ENCODE results near the gene TTLL11. TPM values are rescaled to one million over a fixed set of nuclear protein-coding genes. Genes with fewer than 3 reads are reported as not detected.

TTLL11 gene
- total RNA-seq, 4 donors from 2014 or later = 15.1 to 42.6 (median 29.1) TPM

DNA sequence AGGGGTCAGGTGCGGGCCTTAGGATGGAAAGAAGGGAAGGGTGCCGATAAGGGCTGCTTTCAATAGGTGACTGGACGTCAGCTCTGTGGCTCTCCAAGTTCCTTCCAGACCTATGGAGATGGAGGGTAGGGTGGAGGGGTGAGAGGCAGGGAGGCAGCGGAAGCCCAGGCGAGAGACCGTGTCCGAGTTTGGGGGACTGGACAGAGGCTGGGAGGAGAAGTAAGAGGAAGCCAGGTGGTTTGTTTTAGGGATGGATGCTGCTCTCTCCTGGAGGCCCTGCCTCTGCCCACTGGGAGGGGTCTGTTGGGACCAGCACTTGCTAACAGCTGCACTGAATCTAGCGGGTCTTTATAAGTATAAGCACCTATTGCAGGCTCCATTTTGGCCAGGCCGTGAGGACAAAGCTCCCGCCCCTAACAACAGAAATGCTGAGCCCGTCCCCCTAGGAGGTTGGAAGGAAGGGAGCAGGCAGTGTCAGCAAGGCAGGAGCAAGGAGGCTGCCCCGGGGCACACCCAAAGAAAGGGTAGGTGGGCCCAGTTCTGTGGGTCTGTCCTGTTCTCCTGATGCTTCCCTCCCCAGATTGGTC lies 274.2 kb downstream of the TTLL11 start:
- Histone ChIP-seq H3K36me3 (peaks cover 0 to 20% of the 10 kb centered on the region in 2 donors), H3K4me1 (no peaks in the 10 kb centered on the region), H3K27ac (no peak overlapping the region)

DNA sequence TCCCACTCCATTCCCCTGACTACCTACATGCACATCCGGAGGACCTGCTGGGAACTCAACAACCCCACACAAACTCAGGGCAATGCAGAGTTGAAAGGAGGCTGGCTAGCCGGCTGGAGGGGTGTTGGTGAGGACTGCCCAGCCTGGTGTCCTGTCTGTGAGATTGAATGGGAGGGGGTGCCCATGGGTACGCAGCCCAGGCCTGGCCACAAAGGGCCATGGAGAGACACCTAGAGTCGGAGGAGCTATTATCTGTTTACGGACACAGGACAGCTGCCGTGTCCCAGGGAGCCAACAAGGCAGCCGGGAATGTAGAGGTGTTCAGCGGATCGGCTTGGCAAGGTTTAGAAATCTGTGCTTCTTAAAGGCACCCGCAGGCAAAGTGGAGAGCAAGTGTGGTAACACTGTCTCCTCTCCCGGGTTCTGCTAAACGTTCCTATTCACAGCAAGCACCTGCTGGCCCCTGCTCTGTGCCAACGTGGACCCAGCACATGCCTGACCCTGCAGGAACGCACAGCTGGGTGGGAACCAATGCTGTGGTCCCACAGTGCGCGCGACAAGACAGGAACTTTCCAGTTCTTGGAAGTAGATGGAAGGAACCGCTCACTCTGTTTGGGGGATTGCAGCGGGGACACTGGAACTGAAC lies 275.0 kb downstream of the TTLL11 start:
- no peaks in the 10 kb centered on the region for H3K9me3 ChIP-seq
- no peak overlapping the region for H3K4me3 ChIP-seq
- 95 to 100% methylated on average over 1 to 4 of the region's 19 CpGs for WGBS, 2 donors (ENCODE audit: low coverage in 1 of 2)
- no peak overlapping the region for H3K27ac ChIP-seq
- no peak for TF ChIP-seq EP300 (IDR thresholded peaks at IDR 0.05)
- TF ChIP-seq POLR2AphosphoS5 (IDR thresholded peaks at IDR 0.05) = no peak
- no peak for TF ChIP-seq POLR2A (IDR thresholded peaks at IDR 0.05)
- TF ChIP-seq, protein P1, sequence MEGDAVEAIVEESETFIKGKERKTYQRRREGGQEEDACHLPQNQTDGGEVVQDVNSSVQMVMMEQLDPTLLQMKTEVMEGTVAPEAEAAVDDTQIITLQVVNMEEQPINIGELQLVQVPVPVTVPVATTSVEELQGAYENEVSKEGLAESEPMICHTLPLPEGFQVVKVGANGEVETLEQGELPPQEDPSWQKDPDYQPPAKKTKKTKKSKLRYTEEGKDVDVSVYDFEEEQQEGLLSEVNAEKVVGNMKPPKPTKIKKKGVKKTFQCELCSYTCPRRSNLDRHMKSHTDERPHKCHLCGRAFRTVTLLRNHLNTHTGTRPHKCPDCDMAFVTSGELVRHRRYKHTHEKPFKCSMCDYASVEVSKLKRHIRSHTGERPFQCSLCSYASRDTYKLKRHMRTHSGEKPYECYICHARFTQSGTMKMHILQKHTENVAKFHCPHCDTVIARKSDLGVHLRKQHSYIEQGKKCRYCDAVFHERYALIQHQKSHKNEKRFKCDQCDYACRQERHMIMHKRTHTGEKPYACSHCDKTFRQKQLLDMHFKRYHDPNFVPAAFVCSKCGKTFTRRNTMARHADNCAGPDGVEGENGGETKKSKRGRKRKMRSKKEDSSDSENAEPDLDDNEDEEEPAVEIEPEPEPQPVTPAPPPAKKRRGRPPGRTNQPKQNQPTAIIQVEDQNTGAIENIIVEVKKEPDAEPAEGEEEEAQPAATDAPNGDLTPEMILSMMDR (IDR thresholded peaks at IDR 0.05) = no peak
- no peaks in the 10 kb centered on the region for H3K4me1 ChIP-seq
- ATAC-seq = no peak
- H3K36me3 ChIP-seq = peaks cover 0 to 20% of the 10 kb centered on the region in 2 donors
- no peaks in the 10 kb centered on the region for H3K27me3 ChIP-seq

More for the DNA sequence above, 274.2 kb downstream of the TTLL11 start:
- Histone ChIP-seq H3K9me3 (no peaks in the 10 kb centered on the region), H3K4me3 (no peak overlapping the region), H3K27me3 (no peaks in the 10 kb centered on the region)
- ATAC-seq = no peak
- WGBS, 2 donors (ENCODE audit: low coverage in 1 of 2) = 87 to 100% methylated on average over 3 to 9 of the region's 12 CpGs
- TF ChIP-seq POLR2A (IDR thresholded peaks at IDR 0.05) (no peak), POLR2AphosphoS5 (IDR thresholded peaks at IDR 0.05) (no peak), EP300 (IDR thresholded peaks at IDR 0.05) (no peak)
- TF ChIP-seq, protein P1 (IDR thresholded peaks at IDR 0.05) = no peak

DNA sequence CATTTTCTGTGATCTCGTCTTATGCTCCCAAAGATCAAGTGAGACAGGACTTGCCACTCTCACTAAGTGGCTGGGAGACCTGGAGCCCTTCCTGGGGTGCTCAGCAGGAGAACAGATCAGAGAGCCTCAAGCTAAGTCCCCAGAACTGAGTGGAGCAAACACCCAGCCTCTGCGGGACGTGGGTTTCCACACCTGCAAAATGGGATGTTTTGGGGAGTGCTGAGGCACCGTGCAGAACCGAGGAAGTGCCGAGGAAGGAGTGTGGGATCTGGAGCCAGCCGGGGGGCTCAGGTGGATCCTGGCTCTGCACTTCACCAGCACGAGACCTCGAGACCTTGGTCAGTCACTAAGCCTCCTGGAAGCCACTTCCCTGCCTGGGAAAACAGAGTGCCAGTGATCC lies 275.6 kb downstream of the TTLL11 start:
- Histone ChIP-seq H3K4me3 (no peak overlapping the region), H3K27me3 (no peaks in the 10 kb centered on the region), H3K36me3 (peaks cover 0 to 17% of the 10 kb centered on the region in 2 donors), H3K9me3 (no peaks in the 10 kb centered on the region), H3K27ac (no peak overlapping the region), H3K4me1 (no peaks in the 10 kb centered on the region)
- no peak for TF ChIP-seq POLR2A (IDR thresholded peaks at IDR 0.05)
- TF ChIP-seq POLR2AphosphoS5 (IDR thresholded peaks at IDR 0.05) = no peak
- ATAC-seq = no peak
- 82% methylated on average over 5 of the region's 9 CpGs; no CpG with 5 or more reads in 1 of the 2 donors for WGBS, 2 donors (ENCODE audit: low coverage in 1 of 2)

DNA sequence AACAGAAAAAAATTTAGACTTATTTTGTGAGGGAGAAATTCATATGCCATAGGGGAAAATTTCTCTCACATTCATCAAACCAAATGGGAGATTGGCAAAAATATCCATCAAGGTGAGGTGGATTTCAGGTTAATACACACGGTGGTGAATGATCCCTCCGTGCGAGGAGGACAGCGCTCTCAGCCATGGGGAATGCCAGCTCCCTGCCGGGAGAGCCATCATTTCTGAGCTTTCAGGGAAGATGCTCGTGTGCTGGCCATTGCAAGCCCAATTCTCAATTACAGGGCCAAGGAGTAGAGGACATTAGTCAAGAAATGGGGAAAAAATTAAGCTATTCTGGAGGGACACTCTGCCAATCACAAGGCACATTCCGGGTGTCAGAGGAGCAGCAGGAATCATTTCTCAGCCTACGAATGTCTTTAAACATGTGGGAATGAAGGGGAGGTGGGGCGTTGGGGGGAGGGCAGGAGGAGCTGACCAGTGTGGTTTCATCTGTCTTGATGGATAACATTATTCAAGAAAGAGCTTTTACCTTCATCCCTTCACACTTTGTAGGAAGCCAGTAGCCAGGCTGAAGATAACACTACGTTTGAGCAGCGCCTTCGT lies 276.2 kb downstream of the TTLL11 start:
- Histone ChIP-seq H3K9me3 (no peaks in the 10 kb centered on the region), H3K27ac (no peak overlapping the region), H3K4me3 (no peak overlapping the region), H3K36me3 (peaks cover 0 to 11% of the 10 kb centered on the region in 2 donors), H3K27me3 (no peaks in the 10 kb centered on the region), H3K4me1 (no peaks in the 10 kb centered on the region)
- ATAC-seq = no peak
- WGBS, 2 donors (ENCODE audit: low coverage in 1 of 2) = 69% methylated on average over 10 to 12 of the region's 12 CpGs
- TF ChIP-seq EP300 (IDR thresholded peaks at IDR 0.05) (no peak), POLR2AphosphoS5 (IDR thresholded peaks at IDR 0.05) (no peak), POLR2A (IDR thresholded peaks at IDR 0.05) (no peak)
- TF ChIP-seq, protein P1 (IDR thresholded peaks at IDR 0.05) = no peak

DNA sequence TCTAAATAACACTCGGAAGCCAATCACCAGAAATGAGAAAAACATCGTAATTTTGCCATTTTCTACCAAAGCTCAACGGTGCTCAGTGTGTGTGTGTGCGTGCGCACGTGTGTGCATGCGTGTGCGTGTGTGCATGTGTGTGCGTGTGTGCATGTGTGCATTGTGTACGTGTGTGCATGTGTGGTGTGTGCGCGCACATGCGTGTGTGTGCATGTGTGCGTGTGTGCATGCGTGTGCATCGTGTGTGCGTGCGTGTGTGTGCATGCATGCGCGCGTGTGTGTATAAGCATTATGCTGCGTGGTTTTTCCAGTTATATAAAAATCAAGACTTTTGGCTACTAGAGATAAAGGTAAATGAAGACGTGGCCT lies 276.7 kb downstream of the TTLL11 start:
- no peaks in the 10 kb centered on the region for H3K4me1 ChIP-seq
- TF ChIP-seq EP300 (IDR thresholded peaks at IDR 0.05) (no peak), POLR2AphosphoS5 (IDR thresholded peaks at IDR 0.05) (no peak), POLR2A (IDR thresholded peaks at IDR 0.05) (no peak)
- TF ChIP-seq, protein P1 (IDR thresholded peaks at IDR 0.05) = no peak
- H3K27ac ChIP-seq = no peak overlapping the region
- H3K9me3 ChIP-seq = no peaks in the 10 kb centered on the region
- peaks cover 0 to 7% of the 10 kb centered on the region in 2 donors for H3K36me3 ChIP-seq
- H3K27me3 ChIP-seq = no peaks in the 10 kb centered on the region
- WGBS, 2 donors (ENCODE audit: low coverage in 1 of 2) = 83 to 87% methylated on average over 15 to 23 of the region's 23 CpGs
- no peak for ATAC-seq
- no peak overlapping the region for H3K4me3 ChIP-seq

Measured in gastroesophageal sphincter (tissue), 4 donors.